HS-5 (cell line): ENCODE results near the gene UPK2.
"Not testable (repeated sequence)": the region's sequence is repeated elsewhere in the genome, so short reads cannot be mapped to it uniquely, and the experiment has no call there.

Experiments
- DNase-seq: peaks from one replicate; pipeline ENCODE4 v3.0.0-alpha.2; 2012; ENCODE audit warnings: low read depth

The UPK2 gene

GRCh38 chr11:118988280-118988679 lies 32.2 kb downstream of the UPK2 start:
- no peak for DNase-seq

- not testable (repeated sequence) for DNase-seq
Measured at GRCh38 chr11:118991486-118992038, 35.5 kb downstream of the UPK2 start.

- DNase-seq: no peak
Measured at GRCh38 chr11:118996926-118997626, 41.0 kb downstream of the UPK2 start.

- DNase-seq: peak; percentile 75
Measured at GRCh38 chr11:118997627-118998387, 41.7 kb downstream of the UPK2 start, which contains the start of gene CENATAC. CENATAC (plus strand) TSS chr11:118998138; CDS start chr11:118998198, 60 bp downstream.

GRCh38 chr11:118998388-118998717 lies 42.3 kb downstream of the UPK2 start:
- no peak for DNase-seq

- DNase-seq: peak; percentile 89
Measured at GRCh38 chr11:118998822-118999221, 42.7 kb downstream of the UPK2 start.

GRCh38 chr11:119000906-119001305 lies 44.8 kb downstream of the UPK2 start:
- DNase-seq: peak; percentile 59

- DNase-seq: no peak
Measured at GRCh38 chr11:119006656-119007055, 50.6 kb downstream of the UPK2 start.
